OCI-LY1 (cell line): ENCODE results near the gene LIN7C.

Source experiments
- H2AFZ ChIP-seq: fragments of 200-600 bp; sonication (generic), shearing (Covaris generic); 2 replicates; pipeline ENCODE4 v1.6.0; 2014; ENCODE audit warnings: antibody characterized with exemption, mild to moderate bottlenecking, low read length
- H3F3A ChIP-seq: fragments of 200-600 bp; sonication (generic), shearing (Covaris generic); 2 replicates; pipeline ENCODE4 v1.6.0; 2014; ENCODE audit warnings: mild to moderate bottlenecking, antibody characterized with exemption, low read length, moderate library complexity; ENCODE audit not compliant: insufficient read depth
- H3K27ac ChIP-seq: fragments of 200-600 bp; sonication (generic); 2 replicates; pipeline ENCODE4 v1.5.1; 2014; ENCODE audit warnings: low read length, mixed run types, mild to moderate bottlenecking, low read depth; ENCODE audit not compliant: poor library complexity, severe bottlenecking
- H3K27me3 ChIP-seq: fragments of 200-600 bp; sonication (generic); 2 replicates; pipeline ENCODE4 v1.6.0; 2014; ENCODE audit warnings: antibody characterized with exemption, mild to moderate bottlenecking, low read length, moderate library complexity; ENCODE audit not compliant: insufficient read depth
- H3K36me3 ChIP-seq: fragments of 200-600 bp; sonication (generic); 2 replicates; pipeline ENCODE4 v1.6.1; 2014; ENCODE audit warnings: mild to moderate bottlenecking, antibody characterized with exemption, low read length, moderate library complexity, mixed read lengths; ENCODE audit not compliant: insufficient read depth
- H3K4me1 ChIP-seq: fragments of 200-600 bp; sonication (generic); 2 replicates; pipeline ENCODE4 v1.5.1; 2014; ENCODE audit warnings: mild to moderate bottlenecking, low read length, moderate library complexity; ENCODE audit not compliant: insufficient read depth, severe bottlenecking
- H3K4me2 ChIP-seq: fragments of 200-600 bp; sonication (generic), shearing (Covaris generic); 2 replicates; pipeline ENCODE4 v1.6.1; 2014; ENCODE audit warnings: low read length
- H3K4me3 ChIP-seq: fragments of 200-600 bp; sonication (generic); 2 replicates; pipeline ENCODE4 v1.5.1; 2014; ENCODE audit warnings: low read length, low read depth, mild to moderate bottlenecking, mixed read lengths; ENCODE audit not compliant: poor library complexity, severe bottlenecking
- H3K79me2 ChIP-seq: fragments of 200-600 bp; shearing (Covaris generic); 2 replicates; pipeline ENCODE4 v1.6.1; 2016; ENCODE audit warnings: mixed run types, low read length, mixed read lengths; ENCODE audit not compliant: insufficient read depth
- H3K9ac ChIP-seq: fragments of 200-600 bp; sonication (generic), shearing (Covaris generic); 2 replicates; pipeline ENCODE4 v1.6.1; 2014; ENCODE audit warnings: mild to moderate bottlenecking, low read length, mixed read lengths
- H3K9me2 ChIP-seq: fragments of 200-600 bp; sonication (generic), shearing (Covaris generic); 2 replicates; pipeline ENCODE4 v1.6.1; 2014; ENCODE audit warnings: low read depth, mild to moderate bottlenecking, low read length, mixed read lengths
- H3K9me3 ChIP-seq: fragments of 200-600 bp; shearing (Covaris generic); 2 replicates; pipeline ENCODE4 v1.6.1; 2014; ENCODE audit warnings: low read length, mixed read lengths
- H4K20me1 ChIP-seq: fragments of 200-600 bp; sonication (generic), shearing (Covaris generic); 2 replicates; pipeline ENCODE4 v1.6.0; 2016; ENCODE audit warnings: mild to moderate bottlenecking, low read length; ENCODE audit not compliant: insufficient read depth
- CTCF ChIP-seq: fragments of 200-600 bp; sonication (generic), shearing (Covaris generic); IDR thresholded peaks from 2 replicates; pipeline ENCODE4 v1.5.1; 2017; ENCODE audit warnings: mild to moderate bottlenecking, antibody characterized with exemption, low read length, moderate library complexity, mixed read lengths
- EZH2 ChIP-seq: fragments of 200-600 bp; sonication (generic), shearing (Covaris generic); IDR thresholded peaks from 2 replicates; pipeline ENCODE4 v1.8.0; 2017; ENCODE audit warnings: borderline replicate concordance, mixed run types, mild to moderate bottlenecking, antibody characterized with exemption, low read length, moderate library complexity, mixed read lengths

LIN7C gene

GRCh38 chr11:27535103-27535502 is 28.5 kb upstream of the LIN7C start:
- Histone ChIP-seq H4K20me1 (no peaks in the 10 kb centered on the region), H3F3A (no peaks in the 10 kb centered on the region)

GRCh38 chr11:27532652-27533325 is 26.2 kb upstream of the LIN7C start:
- Histone ChIP-seq H3K9me3 (no peaks in the 10 kb centered on the region), H3K4me3 (no peak overlapping the region), H3K36me3 (no peaks in the 10 kb centered on the region), H3K4me2 (no peak overlapping the region), H3K27ac (no peak overlapping the region), H3F3A (no peaks in the 10 kb centered on the region), H3K27me3 (no peaks in the 10 kb centered on the region), H2AFZ (no peak overlapping the region), H3K9ac (no peak overlapping the region), H3K9me2 (no peaks in the 10 kb centered on the region), H3K79me2 (no peaks in the 10 kb centered on the region), H3K4me1 (no peaks in the 10 kb centered on the region), H4K20me1 (no peaks in the 10 kb centered on the region)
- TF ChIP-seq EZH2 (no peak), CTCF (no peak)

More at GRCh38 chr11:27535103-27535502, 28.5 kb upstream of the LIN7C start:
- Histone ChIP-seq H3K4me3 (no peak overlapping the region), H3K9me2 (no peaks in the 10 kb centered on the region), H2AFZ (no peak overlapping the region), H3K36me3 (no peaks in the 10 kb centered on the region), H3K27ac (no peak overlapping the region), H3K4me1 (no peaks in the 10 kb centered on the region), H3K9me3 (no peaks in the 10 kb centered on the region), H3K27me3 (no peaks in the 10 kb centered on the region), H3K79me2 (no peaks in the 10 kb centered on the region), H3K4me2 (no peak overlapping the region), H3K9ac (no peak overlapping the region)
- TF ChIP-seq EZH2 = no peak
- TF ChIP-seq CTCF = no peak

- Histone ChIP-seq H3K9ac (no peak overlapping the region), H3K4me2 (no peak overlapping the region), H3K27ac (no peak overlapping the region), H3K79me2 (no peaks in the 10 kb centered on the region), H3K4me1 (no peaks in the 10 kb centered on the region), H2AFZ (no peak overlapping the region), H3K9me2 (no peaks in the 10 kb centered on the region), H3K27me3 (no peaks in the 10 kb centered on the region), H3K9me3 (no peaks in the 10 kb centered on the region), H4K20me1 (no peaks in the 10 kb centered on the region), H3K36me3 (no peaks in the 10 kb centered on the region), H3F3A (no peaks in the 10 kb centered on the region), H3K4me3 (no peak overlapping the region)
- TF ChIP-seq CTCF = no peak
- TF ChIP-seq EZH2 = no peak
Observed at GRCh38 chr11:27528712-27529111, 22.1 kb upstream of the LIN7C start.
